Ectodermal cell (in vitro differentiated cells): Measurements from ENCODE around the gene SLC22A4.
A peak's percentile ranks its signal among the peaks of the same experiment; 100 is the strongest.

Experiments used
- H3K27ac ChIP-seq: 2 replicates; pipeline ENCODE4 v1.7.0; 2013; ENCODE audit warnings: mild to moderate bottlenecking, low read depth, low read length; ENCODE audit not compliant: insufficient read depth, poor library complexity, severe bottlenecking
- H3K27me3 ChIP-seq: 2 replicates; pipeline ENCODE4 v1.7.0; 2013; ENCODE audit warnings: mild to moderate bottlenecking, low read length; ENCODE audit not compliant: insufficient read depth, control insufficient read depth, poor library complexity, severe bottlenecking
- H3K36me3 ChIP-seq: one replicate; pipeline ENCODE4 v1.7.0; 2013; ENCODE audit warnings: low read length; ENCODE audit not compliant: control insufficient read depth, insufficient read depth
- H3K4me1 ChIP-seq: one replicate; pipeline ENCODE4 v1.7.0; 2013; ENCODE audit warnings: low read length; ENCODE audit not compliant: control insufficient read depth, insufficient read depth
- H3K4me3 ChIP-seq: 2 replicates; pipeline ENCODE4 v1.7.0; 2013; ENCODE audit warnings: low read depth, low read length, control low read depth; ENCODE audit not compliant: insufficient read depth
- H3K9me3 ChIP-seq: 2 replicates; pipeline ENCODE4 v1.7.0; 2013; ENCODE audit warnings: mild to moderate bottlenecking, low read length, moderate library complexity; ENCODE audit not compliant: control insufficient read depth
- WGBS, 2 experiments: methylation state at CpG; one replicate each; pipeline ENCODE4 v1.1.7; 2013; ENCODE audit warnings: missing lambda C conversion rate in 2 of 2; 5-methylcytosine and 5-hydroxymethylcytosine counted together

SLC22A4 gene

DNA sequence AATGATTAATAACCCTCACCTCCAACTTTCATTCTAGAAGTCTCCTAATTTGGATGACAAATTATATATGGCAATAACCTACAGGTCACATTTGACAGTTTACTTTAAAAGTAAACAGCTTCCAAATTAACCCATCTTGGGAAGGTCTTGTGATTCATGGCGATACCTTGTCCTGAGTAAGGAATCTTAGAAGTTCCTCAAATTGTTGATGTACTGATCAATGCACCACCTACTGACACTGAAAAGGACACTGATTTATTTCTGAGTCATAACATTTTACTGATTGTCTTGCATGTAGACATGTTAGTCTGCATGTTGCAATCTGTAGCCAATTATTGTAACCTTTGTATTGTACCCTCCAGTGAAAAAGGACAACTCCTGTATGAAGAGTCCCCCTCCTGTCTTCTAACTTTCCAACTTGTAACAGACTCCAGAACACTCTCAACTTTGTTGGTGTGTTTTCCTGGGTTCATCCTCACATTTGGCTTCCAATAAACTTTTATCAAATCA lies 59.3 kb downstream of the SLC22A4 start:
- H3K9me3 ChIP-seq, result no peaks in the 10 kb centered on the region
- no peak overlapping the region for H3K27ac ChIP-seq
- H3K36me3 ChIP-seq, result no peaks in the 10 kb centered on the region
- no peaks in the 10 kb centered on the region for H3K27me3 ChIP-seq
- H3K4me3 ChIP-seq, result no peak overlapping the region
- no peaks in the 10 kb centered on the region for H3K4me1 ChIP-seq
- WGBS, 2 experiments, result 96 to 100% methylated on average over 1 of the region's 1 CpG

DNA sequence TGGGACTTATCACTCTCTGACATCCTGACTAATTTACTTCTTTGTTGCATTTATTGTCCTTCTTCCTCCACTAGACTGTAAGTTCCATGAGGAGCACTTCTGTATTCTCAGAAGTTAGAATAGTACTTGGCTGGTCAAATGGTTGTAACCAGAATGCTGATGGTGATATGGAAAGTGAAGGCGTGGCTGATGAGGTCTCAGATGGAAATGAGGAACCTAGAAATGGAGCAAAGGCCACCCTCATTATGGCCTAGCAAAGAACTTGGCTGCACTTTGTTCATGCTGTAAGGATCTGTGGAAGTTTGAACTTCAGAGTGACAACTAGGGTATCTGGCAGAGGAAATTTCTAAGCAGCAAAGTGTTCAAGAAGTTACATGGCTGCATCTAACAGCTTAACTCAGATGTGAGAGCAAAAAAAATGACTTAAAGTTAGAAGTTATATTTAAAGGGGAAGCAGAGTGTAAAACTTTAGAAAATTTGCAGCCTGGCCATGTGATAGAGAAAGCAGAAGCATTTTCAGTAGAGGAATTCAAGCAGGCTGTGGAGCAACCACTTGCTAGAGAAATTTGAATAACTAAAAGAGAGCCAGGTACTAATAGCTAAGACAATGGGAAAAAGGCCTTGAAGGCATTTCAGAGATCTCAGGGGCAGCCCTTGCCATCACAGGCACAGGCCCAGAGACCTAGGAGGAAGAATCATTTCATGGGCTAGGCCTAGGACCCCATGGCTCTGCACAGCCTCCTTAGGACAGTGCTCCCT lies 60.4 kb downstream of the SLC22A4 start:
- Histone ChIP-seq H3K27me3 (no peaks in the 10 kb centered on the region), H3K4me1 (no peaks in the 10 kb centered on the region), H3K27ac (no peak overlapping the region), H3K36me3 (no peaks in the 10 kb centered on the region), H3K4me3 (no peak overlapping the region), H3K9me3 (no peaks in the 10 kb centered on the region)
- WGBS, 2 experiments, result 86 to 94% methylated on average over 1 of the region's 1 CpG

DNA sequence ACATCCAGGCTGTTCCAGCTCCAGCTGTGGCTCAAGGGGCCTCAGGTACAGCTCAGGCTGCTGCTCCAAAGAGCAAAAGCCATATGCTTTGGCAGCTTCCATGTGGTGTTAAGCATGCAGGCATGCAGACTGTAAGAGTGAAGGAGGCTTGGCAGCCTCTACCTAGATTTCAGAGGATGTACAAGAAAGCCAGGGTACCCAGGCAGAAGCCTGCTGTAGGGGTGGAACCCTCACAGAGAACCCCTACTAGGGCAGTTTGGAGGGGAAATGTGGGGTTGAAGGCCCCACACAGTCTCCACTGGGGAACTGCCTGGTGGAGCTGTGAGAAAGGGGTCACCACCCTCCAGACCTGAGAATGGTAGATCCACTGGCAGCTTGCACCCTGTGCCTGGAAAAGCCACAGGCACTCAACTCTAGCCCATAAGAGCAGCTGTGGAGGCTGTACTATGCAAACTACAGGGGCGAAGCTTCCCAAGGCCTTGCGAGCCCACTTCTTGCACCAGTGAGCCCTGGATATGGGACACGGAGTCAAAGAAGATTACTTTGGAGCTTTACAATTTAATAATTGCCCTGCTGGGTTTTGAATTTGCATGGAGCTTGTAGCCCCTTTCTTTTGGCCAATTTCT lies 61.1 kb downstream of the SLC22A4 start:
- no peaks in the 10 kb centered on the region for H3K4me1 ChIP-seq
- H3K27ac ChIP-seq, result no peak overlapping the region
- no peaks in the 10 kb centered on the region for H3K27me3 ChIP-seq
- WGBS, 2 experiments, result 93 to 95% methylated on average over 3 of the region's 3 CpGs
- H3K9me3 ChIP-seq, result no peaks in the 10 kb centered on the region
- H3K4me3 ChIP-seq, result no peak overlapping the region
- H3K36me3 ChIP-seq, result no peaks in the 10 kb centered on the region

GRCh38 chr5:132358775-132359174 lies 64.6 kb downstream of the SLC22A4 start:
- WGBS, 2 experiments, result 88 to 90% methylated on average over 1 of the region's 1 CpG
- H3K9me3 ChIP-seq, result no peaks in the 10 kb centered on the region

GRCh38 chr5:132362086-132362485 lies 67.9 kb downstream of the SLC22A4 start:
- 90 to 95% methylated on average over 2 of the region's 2 CpGs for WGBS, 2 experiments
- H3K36me3 ChIP-seq, result no peaks in the 10 kb centered on the region
- no peaks in the 10 kb centered on the region for H3K4me1 ChIP-seq
- no peaks in the 10 kb centered on the region for H3K27me3 ChIP-seq
- no peak overlapping the region for H3K27ac ChIP-seq
- no peaks in the 10 kb centered on the region for H3K9me3 ChIP-seq
- H3K4me3 ChIP-seq, result no peak overlapping the region

More at GRCh38 chr5:132358775-132359174, 64.6 kb downstream of the SLC22A4 start:
- H3K27ac ChIP-seq, result no peak overlapping the region
- H3K4me3 ChIP-seq, result no peak overlapping the region
- H3K36me3 ChIP-seq, result no peaks in the 10 kb centered on the region
- H3K4me1 ChIP-seq, result no peaks in the 10 kb centered on the region
- H3K27me3 ChIP-seq, result no peaks in the 10 kb centered on the region

DNA sequence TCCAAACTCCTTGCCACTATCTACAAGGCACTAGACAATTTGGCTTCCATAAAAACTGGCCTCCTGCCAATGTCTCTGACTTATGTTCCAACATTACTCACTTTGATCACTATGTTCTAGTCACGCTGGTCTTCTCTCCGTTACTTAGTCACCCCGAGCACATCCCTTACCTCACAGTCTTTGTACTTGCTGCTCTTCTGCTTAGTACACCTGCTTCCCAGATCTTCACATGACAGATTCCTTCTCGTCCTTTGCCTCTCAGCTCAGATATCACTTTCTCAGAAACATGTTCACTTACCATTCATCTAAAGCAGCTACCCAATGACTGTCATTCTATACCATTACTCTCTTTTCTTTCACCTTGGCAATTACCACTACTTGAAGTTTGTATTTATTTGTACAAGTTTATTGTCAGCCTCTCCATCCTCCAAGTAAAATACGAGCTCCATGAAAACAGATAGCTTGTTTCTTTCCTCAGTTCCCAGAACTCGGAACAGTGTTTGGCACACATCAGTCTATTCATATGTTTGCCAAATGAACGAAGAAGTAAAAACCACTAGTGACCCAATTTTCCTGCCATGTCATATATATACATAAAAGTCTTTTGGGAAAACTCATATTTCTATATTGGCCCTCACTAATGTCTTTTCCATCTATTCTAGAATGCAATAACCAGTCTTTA lies 69.4 kb downstream of the SLC22A4 start:
- 91 to 92% methylated on average over 7 of the region's 7 CpGs for WGBS, 2 experiments
- Histone ChIP-seq H3K27me3 (no peaks in the 10 kb centered on the region), H3K4me3 (no peak overlapping the region)

DNA sequence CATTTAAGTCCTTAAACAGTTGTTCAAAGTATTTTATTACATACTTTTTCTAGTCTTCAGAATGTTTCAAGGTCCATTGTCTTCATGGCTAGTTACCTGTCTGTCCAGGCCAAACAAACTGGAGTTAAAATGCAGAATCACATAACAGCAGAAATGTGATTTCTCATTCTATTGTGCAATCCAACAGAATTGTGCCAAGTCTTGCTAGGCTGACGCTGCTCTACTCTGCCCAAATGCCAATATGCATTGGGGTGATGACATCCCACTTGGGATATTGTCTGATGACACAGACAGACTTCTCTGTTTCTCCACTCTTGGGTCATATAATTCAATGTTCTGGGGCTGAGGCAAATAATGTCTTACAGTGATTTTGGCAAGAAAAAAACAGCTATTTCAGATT lies 70.1 kb downstream of the SLC22A4 start:
- 91 to 100% methylated on average over 1 of the region's 1 CpG for WGBS, 2 experiments
- Histone ChIP-seq H3K4me1 (no peaks in the 10 kb centered on the region), H3K27ac (no peak overlapping the region), H3K4me3 (no peak overlapping the region), H3K27me3 (peaks cover 5% of the 10 kb centered on the region), H3K36me3 (no peaks in the 10 kb centered on the region), H3K9me3 (no peaks in the 10 kb centered on the region)

More for the DNA sequence above, 69.4 kb downstream of the SLC22A4 start:
- no peaks in the 10 kb centered on the region for H3K9me3 ChIP-seq
- no peaks in the 10 kb centered on the region for H3K36me3 ChIP-seq
- no peaks in the 10 kb centered on the region for H3K4me1 ChIP-seq
- no peak overlapping the region for H3K27ac ChIP-seq

- no peaks in the 10 kb centered on the region for H3K36me3 ChIP-seq
- H3K9me3 ChIP-seq, result no peaks in the 10 kb centered on the region
- H3K27ac ChIP-seq, result no peak overlapping the region
- no peak overlapping the region for H3K4me3 ChIP-seq
- H3K4me1 ChIP-seq, result no peaks in the 10 kb centered on the region
- peaks cover 14% of the 10 kb centered on the region for H3K27me3 ChIP-seq
- whole genome bisulfite sequencing, 2 experiments, result 89 to 100% methylated on average over 6 of the region's 6 CpGs
Observed at GRCh38 chr5:132365213-132365612, 71.0 kb downstream of the SLC22A4 start.

DNA sequence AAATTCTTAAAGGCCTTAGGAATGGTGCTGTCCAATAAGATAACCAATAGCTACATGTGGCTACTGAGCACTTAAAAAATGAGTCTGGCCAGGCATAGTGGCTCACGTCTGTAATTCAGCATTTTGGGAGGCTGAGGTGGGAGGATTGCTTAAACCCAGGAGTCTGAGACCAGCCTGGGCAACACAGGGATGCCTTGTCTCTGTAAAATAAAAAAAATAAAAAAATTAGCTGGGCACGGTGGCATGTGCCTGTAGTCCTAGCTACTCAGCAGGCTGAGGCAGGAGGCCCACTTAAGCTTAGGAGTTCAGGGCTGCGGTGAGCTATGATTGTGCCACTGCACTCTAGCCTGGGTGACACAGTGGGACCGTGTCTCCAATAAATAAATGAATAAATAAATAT lies 74.0 kb downstream of the SLC22A4 start:
- H3K27ac ChIP-seq, result no peak overlapping the region
- H3K36me3 ChIP-seq, result no peaks in the 10 kb centered on the region
- H3K4me3 ChIP-seq, result no peak overlapping the region
- no peaks in the 10 kb centered on the region for H3K4me1 ChIP-seq
- peaks cover 33% of the 10 kb centered on the region for H3K27me3 ChIP-seq
- WGBS, 2 experiments, result 89 to 91% methylated on average over 3 of the region's 4 CpGs
- H3K9me3 ChIP-seq, result no peaks in the 10 kb centered on the region

GRCh38 chr5:132369007-132369473 lies 74.8 kb downstream of the SLC22A4 start:
- Histone ChIP-seq H3K9me3 (no peaks in the 10 kb centered on the region), H3K36me3 (no peaks in the 10 kb centered on the region), H3K4me3 (peak overlapping the region; percentile 59), H3K27ac (no peak overlapping the region), H3K4me1 (no peaks in the 10 kb centered on the region), H3K27me3 (peaks cover 33% of the 10 kb centered on the region)
- WGBS, 2 experiments, result 34 to 36% methylated on average over 9 of the region's 9 CpGs
